ENCODE measurements around the gene CEACAM18.

Gene CEACAM18

GRCh38 chr19:51539821-51540366 is 61.6 kb downstream of the CEACAM18 start:
- DNase-seq, result no peak
